Right cardiac atrium (tissue), 5 donors: ENCODE measurements around the gene SLC7A9. TPM values are rescaled to one million over a fixed set of nuclear protein-coding genes. Genes with fewer than 3 reads are reported as not detected.
"Not testable (repeated sequence)": the region's sequence is repeated elsewhere in the genome, so short reads cannot be mapped to it uniquely, and the experiment has no call there.

Experiments used
- ATAC-seq, 2 donors: fragments of 200-7000 bp; cut with Tn5 transposase; one replicate each; pipeline versions ENCODE4 v1.8.0 to v1.9.1; 2020; ENCODE audit warnings: moderate library complexity in 2 of 2, mild to moderate bottlenecking in 1 of 2
- DNase-seq, 3 donors: peaks; one replicate each; pipeline ENCODE4 v3.0.0-alpha.2; 2020
- H3K27ac ChIP-seq: one replicate; pipeline ENCODE4 v1.5.1; 2013; ENCODE audit warnings: mild to moderate bottlenecking, low read length, control low read depth, moderate library complexity
- H3K27me3 ChIP-seq: one replicate; pipeline ENCODE4 v1.6.1; 2013; ENCODE audit not compliant: control insufficient read depth, insufficient read depth
- H3K4me1 ChIP-seq: one replicate; pipeline ENCODE4 v1.6.1; 2013; ENCODE audit warnings: low read length; ENCODE audit not compliant: control insufficient read depth, insufficient read depth
- H3K4me3 ChIP-seq: one replicate; pipeline ENCODE4 v1.5.1; 2013; ENCODE audit warnings: low read length, control low read depth
- H3K9me3 ChIP-seq: one replicate; pipeline ENCODE4 v1.6.1; 2013; ENCODE audit warnings: low read length; ENCODE audit not compliant: control insufficient read depth
- WGBS: extraction: QIAGEN DNeasy Blood & Tissue Kit; methylation state at CpG from one replicate; pipeline ENCODE4 v1.1.7; 2013; 5-methylcytosine and 5-hydroxymethylcytosine counted together
- intact Hi-C, 4 donors: fragments of 100-400 bp; cut with DNase I; formaldehyde crosslinking; loops; one replicate each; pipeline versions ENCODE4 v1.11.0 to v1.14.0; 2022 to 2023
- polyA plus RNA-seq: library from polyadenylated mRNA; stranded (reverse); fragments of 200-250 nt; gene quantifications from one replicate; pipeline ENCODE4 v1.2.3, GENCODE V29; 2013
- total RNA-seq, 4 donors: library from RNA; stranded (reverse); fragmentation: NEBNext Ultra II Directional; extraction: Animal tissue kit (Norgen Biotek cat#: 25700); gene quantifications; one replicate each; pipeline ENCODE4 v1.2.1, GENCODE V29; 2021
- donor health status: healthy with polysubstance abuse.
- donor health status: DM: no; HTN: yes; CAD: no.
- donor health status: DM: no; HTN: no; CAD: no.
- donor health status: DM: no; HTN: yes; CAD: no; lungs with severe emphysema.
- donor health status: DM: yes; HTN: yes; CAD: no.

SLC7A9 gene
- total and polyA plus RNA-seq, 5 donors = 0.18 TPM; not detected in 3

DNA sequence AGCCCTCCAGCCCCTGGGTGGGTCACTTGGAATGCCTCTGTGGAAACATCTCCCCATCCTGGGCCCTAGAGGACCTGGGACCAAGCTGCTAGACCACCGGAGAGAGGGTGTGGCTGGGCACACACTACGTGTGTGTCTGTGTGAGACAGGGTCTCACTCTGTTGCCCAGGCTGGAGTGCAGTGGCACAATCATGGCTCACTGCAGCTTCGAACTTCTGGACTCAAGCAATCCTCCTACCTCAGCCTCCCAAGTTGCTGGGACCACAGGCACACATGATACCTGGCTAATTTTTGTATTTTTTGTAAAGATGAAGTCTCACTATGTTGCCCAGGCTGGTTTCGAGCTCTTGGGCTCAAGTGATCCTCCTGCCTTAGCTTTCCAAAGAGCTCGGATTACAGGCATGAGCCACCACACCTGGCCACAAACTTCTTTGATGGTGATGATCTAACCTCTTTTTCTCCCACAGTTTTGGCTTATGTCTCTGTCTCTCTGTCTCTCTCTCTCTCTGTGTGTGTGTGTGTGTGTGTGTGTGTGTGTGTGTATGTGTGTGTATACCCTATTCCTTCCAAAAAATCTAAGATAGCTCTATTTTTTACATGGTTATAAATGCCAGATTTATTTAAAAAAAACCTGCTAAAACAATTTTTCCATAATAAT is 32.1 kb upstream of the SLC7A9 start:
- no peak for ATAC-seq
- Histone ChIP-seq H3K9me3 (peaks cover 3% of the 10 kb centered on the region), H3K27me3 (no peaks in the 10 kb centered on the region), H3K4me3 (no peak overlapping the region), H3K4me1 (no peaks in the 10 kb centered on the region), H3K27ac (no peak overlapping the region)
- no peak for DNase-seq
- 81% methylated on average over 5 of the region's 5 CpGs for WGBS
- intact Hi-C loops = no loop called here

GRCh38 chr19:32896516-32897214 is 27.1 kb upstream of the SLC7A9 start:
- no peaks in the 10 kb centered on the region for H3K27me3 ChIP-seq
- no peak for ATAC-seq
- H3K27ac ChIP-seq = no peak overlapping the region
- DNase-seq = no peak
- no peak overlapping the region for H3K4me3 ChIP-seq
- WGBS = 97% methylated on average over 1 of the region's 1 CpG
- no peaks in the 10 kb centered on the region for H3K4me1 ChIP-seq
- intact Hi-C loops = no loop called here
- H3K9me3 ChIP-seq = peaks cover 3% of the 10 kb centered on the region

DNA sequence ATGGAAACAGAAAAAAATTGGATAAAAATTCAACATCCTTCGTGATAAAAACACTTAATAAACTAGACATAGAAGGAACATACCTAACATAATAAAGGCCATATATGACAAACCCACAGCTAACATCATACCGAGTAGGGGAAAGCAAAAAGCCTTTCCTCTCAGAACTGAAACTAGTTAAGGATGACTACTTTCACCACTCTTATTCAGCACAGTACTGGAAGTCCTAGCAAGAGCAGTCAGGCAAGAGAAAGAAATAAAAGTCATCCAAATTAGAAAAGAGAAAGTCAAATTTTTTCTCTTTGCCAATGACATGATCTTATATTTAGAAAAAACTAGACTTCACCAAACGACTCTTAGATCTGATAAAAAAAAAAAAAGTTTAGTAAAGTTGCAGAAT is 25.8 kb upstream of the SLC7A9 start:
- H3K4me1 ChIP-seq = no peaks in the 10 kb centered on the region
- no peaks in the 10 kb centered on the region for H3K27me3 ChIP-seq
- H3K27ac ChIP-seq = no peak overlapping the region
- DNase-seq = no peak
- intact Hi-C loops = no loop called here
- peaks cover 3% of the 10 kb centered on the region for H3K9me3 ChIP-seq
- 92% methylated on average over 3 of the region's 3 CpGs for WGBS
- ATAC-seq = no peak
- H3K4me3 ChIP-seq = no peak overlapping the region

- Histone ChIP-seq H3K9me3 (peaks cover 3% of the 10 kb centered on the region), H3K27me3 (no peaks in the 10 kb centered on the region), H3K4me3 (no peak overlapping the region), H3K27ac (no peak overlapping the region), H3K4me1 (no peaks in the 10 kb centered on the region)
- DNase-seq (no peak), ATAC-seq (no peak)
- 97% methylated on average over 2 of the region's 2 CpGs for WGBS
- intact Hi-C loops = no loop called here
These were observed 22.0 kb upstream of the SLC7A9 start for GRCh38 chr19:32891609-32892008.

DNA sequence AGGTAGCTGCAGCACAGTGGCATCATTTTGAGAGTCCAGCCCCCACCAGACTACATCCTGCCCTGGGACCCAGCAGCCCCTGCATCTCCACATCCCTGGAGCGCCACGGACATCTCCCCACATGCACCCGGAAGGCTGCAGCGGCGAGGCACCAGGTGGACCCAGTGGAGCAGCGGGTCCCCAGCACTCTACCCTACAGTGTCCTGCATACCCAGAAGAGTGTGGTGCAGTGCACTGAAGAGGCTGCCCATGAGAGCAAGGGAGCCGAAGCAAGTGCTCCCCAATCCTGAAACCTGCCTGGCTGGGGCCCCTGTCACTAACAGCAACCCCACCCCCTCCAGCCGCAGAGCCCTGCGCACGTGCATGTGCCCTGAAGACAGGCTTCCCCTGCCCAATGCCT is 21.3 kb upstream of the SLC7A9 start:
- no peaks in the 10 kb centered on the region for H3K4me1 ChIP-seq
- peaks cover 3% of the 10 kb centered on the region for H3K9me3 ChIP-seq
- DNase-seq (peak in 1 of 3 donors; percentile 38), ATAC-seq (no peak)
- intact Hi-C loops = no loop called here
- H3K4me3 ChIP-seq = no peak overlapping the region
- 97% methylated on average over 10 of the region's 10 CpGs for WGBS
- H3K27ac ChIP-seq = no peak overlapping the region
- no peaks in the 10 kb centered on the region for H3K27me3 ChIP-seq

GRCh38 chr19:32890326-32890725 is 20.8 kb upstream of the SLC7A9 start:
- Histone ChIP-seq H3K9me3 (peaks cover 3% of the 10 kb centered on the region), H3K27me3 (no peaks in the 10 kb centered on the region), H3K4me3 (no peak overlapping the region), H3K27ac (no peak overlapping the region), H3K4me1 (no peaks in the 10 kb centered on the region)
- whole genome bisulfite sequencing = 96% methylated on average over 13 of the region's 13 CpGs
- ATAC-seq (no peak), DNase-seq (peak in 1 of 3 donors; percentile 18)
- intact Hi-C loops = no loop called here

GRCh38 chr19:32889137-32889934 is 19.8 kb upstream of the SLC7A9 start:
- WGBS = 95% methylated on average over 11 of the region's 11 CpGs
- Histone ChIP-seq H3K4me1 (no peaks in the 10 kb centered on the region), H3K9me3 (peaks cover 3% of the 10 kb centered on the region), H3K27ac (no peak overlapping the region), H3K27me3 (no peaks in the 10 kb centered on the region), H3K4me3 (no peak overlapping the region)
- intact Hi-C loops = no loop called here
- peak in 1 of 3 donors; percentile 5 for DNase-seq
- ATAC-seq = no peak

DNA sequence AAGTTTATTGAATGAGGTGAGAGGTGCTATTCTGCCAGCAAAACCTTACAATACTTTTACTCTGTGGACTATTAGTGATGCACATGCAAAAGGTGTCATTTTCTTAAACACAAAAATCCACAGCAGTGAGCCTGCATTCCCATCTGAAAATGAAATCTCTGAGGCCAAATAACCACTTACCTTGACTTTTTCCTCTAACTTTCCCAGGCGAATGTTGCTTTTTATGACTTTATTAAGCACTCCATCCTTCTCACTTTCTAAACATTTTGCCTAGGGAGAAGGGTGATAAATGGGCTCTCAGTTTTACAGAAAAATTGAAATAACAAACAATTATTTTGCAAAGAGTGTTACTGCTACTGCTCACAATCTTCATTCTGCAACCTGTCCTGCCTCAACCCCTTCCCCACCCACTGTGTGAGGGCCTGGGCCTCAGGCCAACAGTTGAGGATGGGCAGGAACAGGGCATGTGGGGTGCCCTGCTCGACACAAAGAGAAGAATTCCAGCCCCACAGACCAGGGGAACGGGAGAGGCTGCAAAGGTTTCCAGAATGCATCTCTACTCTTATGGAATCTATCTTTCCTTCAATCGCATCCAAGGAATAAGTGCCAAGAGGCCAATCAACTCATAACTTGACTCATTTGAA is 18.1 kb upstream of the SLC7A9 start:
- DNase-seq (no peak), ATAC-seq (no peak)
- Histone ChIP-seq H3K27me3 (no peaks in the 10 kb centered on the region), H3K4me3 (no peak overlapping the region), H3K4me1 (no peaks in the 10 kb centered on the region), H3K27ac (no peak overlapping the region), H3K9me3 (no peaks in the 10 kb centered on the region)
- 92% methylated on average over 4 of the region's 4 CpGs for WGBS
- intact Hi-C loops = no loop called here

DNA sequence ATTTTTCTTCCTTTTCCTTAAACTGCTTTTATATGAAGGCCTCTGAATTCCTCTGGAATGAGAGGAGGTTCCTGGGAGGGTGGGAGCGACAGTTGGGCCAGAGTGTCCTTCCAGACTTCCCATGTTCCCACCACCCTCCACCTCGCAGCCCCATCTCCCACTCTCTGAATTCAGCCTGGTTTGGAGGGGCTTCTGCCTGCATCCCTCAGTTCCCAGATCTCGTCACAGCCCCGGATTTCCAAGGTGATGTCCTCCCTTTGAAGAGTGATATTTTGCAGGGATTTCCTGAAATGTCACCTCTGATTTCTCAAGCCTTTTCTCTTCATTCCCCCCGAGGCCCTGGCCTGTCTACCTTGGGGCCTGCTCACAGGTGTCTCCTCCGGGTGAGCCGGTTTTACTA is 16.7 kb upstream of the SLC7A9 start:
- Histone ChIP-seq H3K4me1 (no peaks in the 10 kb centered on the region), H3K9me3 (no peaks in the 10 kb centered on the region), H3K27ac (no peak overlapping the region), H3K4me3 (no peak overlapping the region), H3K27me3 (no peaks in the 10 kb centered on the region)
- DNase-seq (no peak), ATAC-seq (no peak)
- intact Hi-C loops = no loop called here
- WGBS = 92% methylated on average over 7 of the region's 7 CpGs

GRCh38 chr19:32885255-32885654 is 15.7 kb upstream of the SLC7A9 start:
- DNase-seq, H3K9me3 ChIP-seq, H3K4me3 ChIP-seq, intact Hi-C loops, H3K27me3 ChIP-seq, ATAC-seq, H3K4me1 ChIP-seq, H3K27ac ChIP-seq: not testable (repeated sequence)
- 90% methylated on average over 5 of the region's 5 CpGs for whole genome bisulfite sequencing

DNA sequence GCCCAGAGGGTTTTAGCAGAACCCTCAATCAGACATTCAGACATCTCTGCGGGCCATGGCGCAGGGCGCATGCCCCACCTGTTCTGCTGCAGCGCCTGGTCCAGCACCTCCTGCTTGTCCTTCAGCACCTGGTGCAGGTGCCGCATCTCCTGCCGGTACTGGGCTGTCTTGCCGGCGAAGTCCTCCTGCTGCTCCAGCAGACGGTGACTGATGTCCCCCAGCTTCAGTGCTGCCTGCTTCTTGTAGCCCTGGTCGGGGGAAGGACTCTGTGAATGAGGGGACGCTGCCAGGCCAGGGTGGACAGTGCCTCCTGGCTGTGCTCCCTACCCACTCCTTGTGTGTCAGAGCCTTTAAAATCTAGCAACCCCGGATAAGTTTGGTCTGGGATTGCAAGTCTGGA is 12.2 kb upstream of the SLC7A9 start:
- no peaks in the 10 kb centered on the region for H3K9me3 ChIP-seq
- H3K27ac ChIP-seq = no peak overlapping the region
- peak in 1 of 3 donors; percentile 22 for DNase-seq
- ATAC-seq = no peak
- no peaks in the 10 kb centered on the region for H3K27me3 ChIP-seq
- no peaks in the 10 kb centered on the region for H3K4me1 ChIP-seq
- H3K4me3 ChIP-seq = no peak overlapping the region
- 91% methylated on average over 12 of the region's 12 CpGs for WGBS
- intact Hi-C loops = no loop called here
